Measurements from ENCODE around the gene PAFAH1B1.

DNA sequence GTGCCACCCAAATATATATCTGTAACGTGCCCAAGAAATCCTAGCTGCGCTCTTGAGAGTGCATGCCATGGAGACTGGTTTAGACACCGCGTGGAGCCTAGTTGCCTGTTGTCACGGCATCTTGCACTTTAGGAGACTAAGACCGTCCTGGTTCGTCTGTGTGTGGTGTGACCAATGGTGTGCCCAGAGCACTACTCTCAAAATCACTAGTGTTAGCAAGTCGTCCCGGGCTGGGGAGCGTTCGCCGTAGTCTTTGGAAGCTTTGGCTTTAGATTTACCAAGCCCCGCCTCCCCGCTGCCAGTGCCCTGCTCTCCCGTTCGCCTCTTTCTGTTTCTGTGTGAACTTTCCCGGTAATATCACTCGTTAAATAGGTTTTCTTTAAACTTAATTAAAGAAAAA lies 91.1 kb downstream of the PAFAH1B1 start:
- TF ChIP-seq, protein P1, sequence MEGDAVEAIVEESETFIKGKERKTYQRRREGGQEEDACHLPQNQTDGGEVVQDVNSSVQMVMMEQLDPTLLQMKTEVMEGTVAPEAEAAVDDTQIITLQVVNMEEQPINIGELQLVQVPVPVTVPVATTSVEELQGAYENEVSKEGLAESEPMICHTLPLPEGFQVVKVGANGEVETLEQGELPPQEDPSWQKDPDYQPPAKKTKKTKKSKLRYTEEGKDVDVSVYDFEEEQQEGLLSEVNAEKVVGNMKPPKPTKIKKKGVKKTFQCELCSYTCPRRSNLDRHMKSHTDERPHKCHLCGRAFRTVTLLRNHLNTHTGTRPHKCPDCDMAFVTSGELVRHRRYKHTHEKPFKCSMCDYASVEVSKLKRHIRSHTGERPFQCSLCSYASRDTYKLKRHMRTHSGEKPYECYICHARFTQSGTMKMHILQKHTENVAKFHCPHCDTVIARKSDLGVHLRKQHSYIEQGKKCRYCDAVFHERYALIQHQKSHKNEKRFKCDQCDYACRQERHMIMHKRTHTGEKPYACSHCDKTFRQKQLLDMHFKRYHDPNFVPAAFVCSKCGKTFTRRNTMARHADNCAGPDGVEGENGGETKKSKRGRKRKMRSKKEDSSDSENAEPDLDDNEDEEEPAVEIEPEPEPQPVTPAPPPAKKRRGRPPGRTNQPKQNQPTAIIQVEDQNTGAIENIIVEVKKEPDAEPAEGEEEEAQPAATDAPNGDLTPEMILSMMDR (conservative IDR thresholded peaks at IDR 0.05; ENCODE audit: low read depth, low read length): no peak
- no peak for TF ChIP-seq EZH2phosphoT487 (IDR thresholded peaks at IDR 0.05; ENCODE audit: borderline replicate concordance, low read length)
- TF ChIP-seq EZH2 (IDR thresholded peaks at IDR 0.05; ENCODE audit: low read length, unreplicated experiment): no peak

Measured in PC-3 (cell line).